HepG2 (cell line): Measurements from ENCODE around the gene ALMS1. TPM values are rescaled to one million over a fixed set of nuclear protein-coding genes. Genes with fewer than 3 reads are reported as not detected.
A peak's percentile ranks its signal among the peaks of the same experiment; 100 is the strongest.

Source experiments
- ATAC-seq: fragments of 200-7000 bp; cut with Tn5 transposase; 3 replicates; pipeline ENCODE4 v1.9.1; 2020; ENCODE audit warnings: mild to moderate bottlenecking, moderate library complexity
- BruUV-seq: library from RNA; stranded (reverse); fragments of 400-500 nt; replicated peaks from 2 replicates; lab custom pipeline; 2021; lab: Mats Ljungman, UMichigan
- CTCF ChIA-PET: fragments of 300-600 bp; formaldehyde crosslinking; extraction: SDS; loops from one replicate; lab custom pipeline; 2021; ENCODE audit warnings: low total read pairs, inconsistent platforms, low intra/inter-chr PET ratio; lab: Yijun Ruan, JAX
- POLR2A ChIA-PET: fragments of 350-600 bp; sonication (Branson Sonifier 250); formaldehyde crosslinking; loops from one replicate; lab custom pipeline; 2020; ENCODE audit warnings: antibody characterized with exemption, inconsistent platforms; lab: Yijun Ruan, JAX
- DNase-seq: peaks from one replicate; pipeline ENCODE4 v3.0.0-alpha.2; 2015; ENCODE audit warnings: low spot score
- FAIRE-seq: peaks from 3 replicates; lab custom pipeline; 2011; peaks lifted over from hg19 to GRCh38; lab: Jason Lieb, UNC
- H2AFZ ChIP-seq: one replicate; pipeline ENCODE4 v1.6.1; 2011; ENCODE audit warnings: low read length, inconsistent platforms
- H3K27ac ChIP-seq: fragments of 300-600 bp; 3 replicates; pipeline ENCODE4 v1.8.0; 2011; ENCODE audit warnings: mixed run types, mild to moderate bottlenecking, mixed read lengths, low read length, inconsistent platforms; ENCODE audit not compliant: insufficient read depth; ENCODE audit errors: extremely low read length
- H3K27me3 ChIP-seq, 2 experiments: fragments of 200-600 bp in 1 of 2; 2 replicates in 1 of 2; 3 replicates in 1 of 2; pipeline versions ENCODE4 v1.6.0 to v1.8.0; 2011; ENCODE audit warnings: low read length in 2 of 2, mild to moderate bottlenecking in 2 of 2, moderate library complexity in 2 of 2, inconsistent platforms in 1 of 2; ENCODE audit not compliant: insufficient read depth in 2 of 2, control insufficient read depth in 1 of 2
- H3K36me3 ChIP-seq, 2 experiments: fragments of 200-600 bp in 1 of 2; replicated peaks in 1 of 2; 2 replicates in 1 of 2; 3 replicates in 1 of 2; pipeline versions ENCODE4 v1.5.1 to v1.8.0; 2011; ENCODE audit warnings: low read length in 2 of 2, inconsistent platforms in 1 of 2; ENCODE audit not compliant: insufficient read depth in 2 of 2, control insufficient read depth in 1 of 2
- H3K4me1 ChIP-seq: 2 replicates; pipeline ENCODE4 v1.5.1; 2012; ENCODE audit warnings: low read length, inconsistent platforms; ENCODE audit not compliant: insufficient read depth
- H3K4me2 ChIP-seq: 2 replicates; pipeline ENCODE4 v1.6.0; 2011; ENCODE audit warnings: low read depth, low read length, inconsistent platforms
- H3K4me3 ChIP-seq, 3 experiments: fragments of 200-600 bp in 1 of 3; sonication (generic), shearing (Covaris generic) in 1 of 3; replicated peaks in 1 of 3; 2 replicates each; pipeline ENCODE4 v1.5.1; 2011 to 2016; ENCODE audit warnings: low read length in 3 of 3, inconsistent platforms in 2 of 3, low read depth in 2 of 3, mild to moderate bottlenecking in 2 of 3, control low read depth in 1 of 3, mixed read lengths in 1 of 3; ENCODE audit not compliant: insufficient read depth in 1 of 3
- H3K79me2 ChIP-seq: one replicate; pipeline ENCODE4 v1.6.1; 2011; ENCODE audit warnings: low read length, inconsistent platforms; ENCODE audit not compliant: insufficient read depth
- H3K9ac ChIP-seq: 2 replicates; pipeline ENCODE4 v1.6.0; 2011; ENCODE audit warnings: mild to moderate bottlenecking, low read depth, low read length, inconsistent platforms; ENCODE audit not compliant: insufficient read depth
- H3K9me3 ChIP-seq: 2 replicates; pipeline ENCODE4 v1.5.1; 2012; ENCODE audit warnings: mild to moderate bottlenecking, low read length
- H4K20me1 ChIP-seq: 2 replicates; pipeline ENCODE4 v1.6.0; 2011; ENCODE audit warnings: inconsistent platforms, mild to moderate bottlenecking, low read length, moderate library complexity; ENCODE audit not compliant: insufficient read depth
- FOXA3 ChIP-seq: IDR thresholded peaks from 2 replicates; pipeline ENCODE4 v1.6.1; 2016; ENCODE audit warnings: missing genetic modification reagents, missing compliant biosample characterization
- NFIB ChIP-seq: sonication (generic); formaldehyde crosslinking; IDR thresholded peaks from 2 replicates; pipeline ENCODE4 v1.9.0; 2021; ENCODE audit warnings: missing genetic modification reagents, mild to moderate bottlenecking, borderline replicate concordance
- PITX1 ChIP-seq: sonication (generic); formaldehyde crosslinking; IDR thresholded peaks from 2 replicates; pipeline ENCODE4 v1.5.1; 2020; ENCODE audit warnings: mild to moderate bottlenecking, missing genetic modification reagents
- ZNF329 ChIP-seq: sonication (generic); formaldehyde crosslinking; IDR thresholded peaks from 2 replicates; pipeline ENCODE4 v1.9.0; 2021; ENCODE audit warnings: low read depth, mild to moderate bottlenecking, missing genetic modification reagents
- ZNF331 ChIP-seq: sonication (generic); formaldehyde crosslinking; IDR thresholded peaks from 2 replicates; pipeline ENCODE4 v1.4.0; 2020; ENCODE audit warnings: missing genetic modification reagents
- ZNF441 ChIP-seq: sonication (generic); formaldehyde crosslinking; IDR thresholded peaks from 2 replicates; pipeline ENCODE4 v1.7.0; 2021; ENCODE audit warnings: missing genetic modification reagents, borderline replicate concordance
- ZNF761 ChIP-seq: sonication (generic); formaldehyde crosslinking; conservative IDR thresholded peaks from 2 replicates; pipeline ENCODE4 v1.4.0; 2020; ENCODE audit warnings: mild to moderate bottlenecking, missing genetic modification reagents
- WGBS: methylation state at CpG from one replicate; pipeline ENCODE4 v1.1.6; 2017; ENCODE audit warnings: low lambda C conversion rate; 5-methylcytosine and 5-hydroxymethylcytosine counted together
- in situ Hi-C: cut with HindIII; loops from 2 replicates; pipeline ENCODE4 v1.10.0; 2017; ENCODE audit warnings: low pct_unique_long_range_greater_than_20kb; ENCODE audit not compliant: extremely low pct_ligation_motif_present
- intact Hi-C: fragments of 100-400 bp; cut with micrococcal nuclease; formaldehyde crosslinking; loops from one replicate; pipeline ENCODE4 v1.10.0; 2022; ENCODE audit not compliant: unreplicated experiment
- polyA plus RNA-seq, 8 experiments: library from polyadenylated mRNA; depleted of rRNA in 3 of 8; stranded (reverse) in 7 of 8; unstranded in 1 of 8; fragments of >200 nt; fragmentation: Illumina TruSeq in 4 of 8; extraction: Trizol in 4 of 8; gene quantifications; 2 replicates each; pipeline versions ENCODE4 v1.2.1 to v1.2.3, GENCODE V29; 2011 to 2016; ENCODE audit warnings: low read depth in 4 of 8, missing spikeins in 1 of 8, mixed read lengths in 1 of 8; ENCODE audit not compliant: insufficient read depth in 1 of 8
- total RNA-seq, 5 experiments: library from RNA; depleted of rRNA; stranded (reverse); fragments of >200 nt; fragmentation: Illumina TruSeq; extraction: Trizol; gene quantifications; 2 replicates each; pipeline ENCODE4 v1.2.3, GENCODE V29; 2016; ENCODE audit warnings: low read depth in 1 of 5
- TF ChIP-seq, protein P1 (sequence below): sonication (generic); formaldehyde crosslinking; IDR thresholded peaks from 2 replicates; pipeline ENCODE4 v1.8.1; 2022; ENCODE audit warnings: low read depth, mild to moderate bottlenecking, missing genetic modification reagents
- TF ChIP-seq, protein P2 (sequence below): IDR thresholded peaks from 2 replicates; pipeline ENCODE4 v1.6.1; 2016
- TF ChIP-seq, protein P3 (sequence below): sonication (generic); formaldehyde crosslinking; IDR thresholded peaks from 2 replicates; pipeline ENCODE4 v1.4.0; 2020; ENCODE audit warnings: missing genetic modification reagents, borderline replicate concordance
- TF ChIP-seq, protein P4 (sequence below): sonication (generic); formaldehyde crosslinking; IDR thresholded peaks from 2 replicates; pipeline ENCODE4 v1.5.1; 2020; ENCODE audit warnings: mild to moderate bottlenecking, missing genetic modification reagents, borderline replicate concordance

The ALMS1 gene
- total and polyA plus RNA-seq, 2 of the 13 experiments (the other 11 are each of a cell fraction or from before 2014, with no cell fraction given), result 12.9 to 21.2 TPM

DNA sequence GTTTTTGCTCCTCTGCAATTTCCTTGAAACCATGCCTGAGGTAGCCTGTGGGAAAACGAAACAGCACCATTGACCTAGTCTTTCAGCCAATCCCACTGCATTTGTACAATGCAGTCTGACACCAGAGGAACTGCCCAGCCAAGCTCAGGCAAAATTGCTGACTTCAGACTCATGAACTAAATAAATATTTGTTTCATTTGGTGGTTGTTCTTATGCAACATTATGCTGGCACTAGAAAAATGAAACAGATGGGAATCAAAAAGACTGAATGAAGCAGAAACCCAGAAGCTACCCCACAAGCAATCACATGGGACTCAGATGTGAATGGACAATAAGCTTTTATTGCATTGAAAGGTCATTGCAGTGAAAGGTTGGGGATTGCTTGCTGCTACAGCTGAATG lies 254.9 kb downstream of the ALMS1 start:
- H3K27ac ChIP-seq, result peak overlapping the region; percentile 24
- 3% methylated on average over 1 of the region's 1 CpG for WGBS
- intact Hi-C loops, result no loop called here
- H3K4me1 ChIP-seq, result peaks cover 49% of the 10 kb centered on the region
- DNase-seq (peak; percentile 60), FAIRE-seq (peak; percentile 52), ATAC-seq (peak; percentile 46)
- in situ Hi-C loops, result loop anchor here (5.0 kb wide), 1 partner anchor 62 kb away; no protein-coding TSS in a partner anchor
- no peaks in the 10 kb centered on the region for H4K20me1 ChIP-seq
- peak overlapping the region; percentile 62 for H2AFZ ChIP-seq
- peaks cover 10% of the 10 kb centered on the region for H3K9me3 ChIP-seq
- ChIA-PET CTCF (no interaction called here), POLR2A (interaction anchor here (2.9 kb wide), 1 partner anchor 97 kb away, joined by 9 read pairs; the partner anchor contains the start of gene TPRKB)
- no peaks in the 10 kb centered on the region for H3K27me3 ChIP-seq
- H3K4me3 ChIP-seq, result peak overlapping the region; percentile 46 to 70 (median 50)
- H3K36me3 ChIP-seq, result no peaks in the 10 kb centered on the region
- peak overlapping the region; percentile 89 for H3K4me2 ChIP-seq
- no peak overlapping the region for H3K9ac ChIP-seq
- H3K79me2 ChIP-seq, result no peaks in the 10 kb centered on the region
- no TSS peak for BruUV-seq
- no peak; the same call in 1 of the 2 replicates for TF ChIP-seq PITX1 (CRISPR knock-in tag)
- TF ChIP-seq, protein P1, sequence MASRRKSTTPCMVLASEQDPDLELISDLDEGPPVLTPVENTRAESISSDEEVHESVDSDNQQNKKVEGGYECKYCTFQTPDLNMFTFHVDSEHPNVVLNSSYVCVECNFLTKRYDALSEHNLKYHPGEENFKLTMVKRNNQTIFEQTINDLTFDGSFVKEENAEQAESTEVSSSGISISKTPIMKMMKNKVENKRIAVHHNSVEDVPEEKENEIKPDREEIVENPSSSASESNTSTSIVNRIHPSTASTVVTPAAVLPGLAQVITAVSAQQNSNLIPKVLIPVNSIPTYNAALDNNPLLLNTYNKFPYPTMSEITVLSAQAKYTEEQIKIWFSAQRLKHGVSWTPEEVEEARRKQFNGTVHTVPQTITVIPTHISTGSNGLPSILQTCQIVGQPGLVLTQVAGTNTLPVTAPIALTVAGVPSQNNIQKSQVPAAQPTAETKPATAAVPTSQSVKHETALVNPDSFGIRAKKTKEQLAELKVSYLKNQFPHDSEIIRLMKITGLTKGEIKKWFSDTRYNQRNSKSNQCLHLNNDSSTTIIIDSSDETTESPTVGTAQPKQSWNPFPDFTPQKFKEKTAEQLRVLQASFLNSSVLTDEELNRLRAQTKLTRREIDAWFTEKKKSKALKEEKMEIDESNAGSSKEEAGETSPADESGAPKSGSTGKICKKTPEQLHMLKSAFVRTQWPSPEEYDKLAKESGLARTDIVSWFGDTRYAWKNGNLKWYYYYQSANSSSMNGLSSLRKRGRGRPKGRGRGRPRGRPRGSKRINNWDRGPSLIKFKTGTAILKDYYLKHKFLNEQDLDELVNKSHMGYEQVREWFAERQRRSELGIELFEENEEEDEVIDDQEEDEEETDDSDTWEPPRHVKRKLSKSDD (CRISPR knock-in tag), result no peak
- TF ChIP-seq, protein P2, sequence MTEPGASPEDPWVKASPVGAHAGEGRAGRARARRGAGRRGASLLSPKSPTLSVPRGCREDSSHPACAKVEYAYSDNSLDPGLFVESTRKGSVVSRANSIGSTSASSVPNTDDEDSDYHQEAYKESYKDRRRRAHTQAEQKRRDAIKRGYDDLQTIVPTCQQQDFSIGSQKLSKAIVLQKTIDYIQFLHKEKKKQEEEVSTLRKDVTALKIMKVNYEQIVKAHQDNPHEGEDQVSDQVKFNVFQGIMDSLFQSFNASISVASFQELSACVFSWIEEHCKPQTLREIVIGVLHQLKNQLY (CRISPR knock-in tag), result no peak
- TF ChIP-seq ZNF329 (CRISPR knock-in tag), result no peak
- TF ChIP-seq NFIB, result no peak
- TF ChIP-seq, protein P3, sequence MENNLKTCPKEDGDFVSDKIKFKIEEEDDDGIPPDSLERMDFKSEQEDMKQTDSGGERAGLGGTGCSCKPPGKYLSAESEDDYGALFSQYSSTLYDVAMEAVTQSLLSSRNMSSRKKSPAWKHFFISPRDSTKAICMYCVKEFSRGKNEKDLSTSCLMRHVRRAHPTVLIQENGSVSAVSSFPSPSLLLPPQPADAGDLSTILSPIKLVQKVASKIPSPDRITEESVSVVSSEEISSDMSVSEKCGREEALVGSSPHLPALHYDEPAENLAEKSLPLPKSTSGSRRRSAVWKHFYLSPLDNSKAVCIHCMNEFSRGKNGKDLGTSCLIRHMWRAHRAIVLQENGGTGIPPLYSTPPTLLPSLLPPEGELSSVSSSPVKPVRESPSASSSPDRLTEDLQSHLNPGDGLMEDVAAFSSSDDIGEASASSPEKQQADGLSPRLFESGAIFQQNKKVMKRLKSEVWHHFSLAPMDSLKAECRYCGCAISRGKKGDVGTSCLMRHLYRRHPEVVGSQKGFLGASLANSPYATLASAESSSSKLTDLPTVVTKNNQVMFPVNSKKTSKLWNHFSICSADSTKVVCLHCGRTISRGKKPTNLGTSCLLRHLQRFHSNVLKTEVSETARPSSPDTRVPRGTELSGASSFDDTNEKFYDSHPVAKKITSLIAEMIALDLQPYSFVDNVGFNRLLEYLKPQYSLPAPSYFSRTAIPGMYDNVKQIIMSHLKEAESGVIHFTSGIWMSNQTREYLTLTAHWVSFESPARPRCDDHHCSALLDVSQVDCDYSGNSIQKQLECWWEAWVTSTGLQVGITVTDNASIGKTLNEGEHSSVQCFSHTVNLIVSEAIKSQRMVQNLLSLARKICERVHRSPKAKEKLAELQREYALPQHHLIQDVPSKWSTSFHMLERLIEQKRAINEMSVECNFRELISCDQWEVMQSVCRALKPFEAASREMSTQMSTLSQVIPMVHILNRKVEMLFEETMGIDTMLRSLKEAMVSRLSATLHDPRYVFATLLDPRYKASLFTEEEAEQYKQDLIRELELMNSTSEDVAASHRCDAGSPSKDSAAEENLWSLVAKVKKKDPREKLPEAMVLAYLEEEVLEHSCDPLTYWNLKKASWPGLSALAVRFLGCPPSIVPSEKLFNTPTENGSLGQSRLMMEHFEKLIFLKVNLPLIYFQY (CRISPR knock-in tag), result no peak
- TF ChIP-seq FOXA3 (CRISPR knock-in tag), result 0 out of 2 replicates have a peak, but pooled peaks have one; percentile 27
- TF ChIP-seq, protein P4, sequence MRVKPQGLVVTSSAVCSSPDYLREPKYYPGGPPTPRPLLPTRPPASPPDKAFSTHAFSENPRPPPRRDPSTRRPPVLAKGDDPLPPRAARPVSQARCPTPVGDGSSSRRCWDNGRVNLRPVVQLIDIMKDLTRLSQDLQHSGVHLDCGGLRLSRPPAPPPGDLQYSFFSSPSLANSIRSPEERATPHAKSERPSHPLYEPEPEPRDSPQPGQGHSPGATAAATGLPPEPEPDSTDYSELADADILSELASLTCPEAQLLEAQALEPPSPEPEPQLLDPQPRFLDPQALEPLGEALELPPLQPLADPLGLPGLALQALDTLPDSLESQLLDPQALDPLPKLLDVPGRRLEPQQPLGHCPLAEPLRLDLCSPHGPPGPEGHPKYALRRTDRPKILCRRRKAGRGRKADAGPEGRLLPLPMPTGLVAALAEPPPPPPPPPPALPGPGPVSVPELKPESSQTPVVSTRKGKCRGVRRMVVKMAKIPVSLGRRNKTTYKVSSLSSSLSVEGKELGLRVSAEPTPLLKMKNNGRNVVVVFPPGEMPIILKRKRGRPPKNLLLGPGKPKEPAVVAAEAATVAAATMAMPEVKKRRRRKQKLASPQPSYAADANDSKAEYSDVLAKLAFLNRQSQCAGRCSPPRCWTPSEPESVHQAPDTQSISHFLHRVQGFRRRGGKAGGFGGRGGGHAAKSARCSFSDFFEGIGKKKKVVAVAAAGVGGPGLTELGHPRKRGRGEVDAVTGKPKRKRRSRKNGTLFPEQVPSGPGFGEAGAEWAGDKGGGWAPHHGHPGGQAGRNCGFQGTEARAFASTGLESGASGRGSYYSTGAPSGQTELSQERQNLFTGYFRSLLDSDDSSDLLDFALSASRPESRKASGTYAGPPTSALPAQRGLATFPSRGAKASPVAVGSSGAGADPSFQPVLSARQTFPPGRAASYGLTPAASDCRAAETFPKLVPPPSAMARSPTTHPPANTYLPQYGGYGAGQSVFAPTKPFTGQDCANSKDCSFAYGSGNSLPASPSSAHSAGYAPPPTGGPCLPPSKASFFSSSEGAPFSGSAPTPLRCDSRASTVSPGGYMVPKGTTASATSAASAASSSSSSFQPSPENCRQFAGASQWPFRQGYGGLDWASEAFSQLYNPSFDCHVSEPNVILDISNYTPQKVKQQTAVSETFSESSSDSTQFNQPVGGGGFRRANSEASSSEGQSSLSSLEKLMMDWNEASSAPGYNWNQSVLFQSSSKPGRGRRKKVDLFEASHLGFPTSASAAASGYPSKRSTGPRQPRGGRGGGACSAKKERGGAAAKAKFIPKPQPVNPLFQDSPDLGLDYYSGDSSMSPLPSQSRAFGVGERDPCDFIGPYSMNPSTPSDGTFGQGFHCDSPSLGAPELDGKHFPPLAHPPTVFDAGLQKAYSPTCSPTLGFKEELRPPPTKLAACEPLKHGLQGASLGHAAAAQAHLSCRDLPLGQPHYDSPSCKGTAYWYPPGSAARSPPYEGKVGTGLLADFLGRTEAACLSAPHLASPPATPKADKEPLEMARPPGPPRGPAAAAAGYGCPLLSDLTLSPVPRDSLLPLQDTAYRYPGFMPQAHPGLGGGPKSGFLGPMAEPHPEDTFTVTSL, result no peak
- TF ChIP-seq ZNF441 (CRISPR knock-in tag), result no peak
- no peak for TF ChIP-seq ZNF761 (CRISPR knock-in tag)
- TF ChIP-seq ZNF331, result no peak
